ENCODE measurements around the gene ZRANB2. TPM values are rescaled to one million over a fixed set of nuclear protein-coding genes. Genes with fewer than 3 reads are reported as not detected.

ZRANB2 gene
- polyA plus RNA-seq (2011; rRNA removed), result 50.4 and 87.6 TPM in 2 replicates
- polyA plus RNA-seq (2012; cell fraction: cytosol; rRNA removed), result 9.5 and 11.4 TPM in 2 replicates
- polyA plus RNA-seq (2012; cell fraction: nucleus; rRNA removed), result 9.3 and 16.8 TPM in 2 replicates
- polyA plus RNA-seq (2017; fragmentation: RNase III; extraction: RNeasy Plus Mini Kit Qiagen cat#74134 plus additional on column Dnase treatment), result 41.7 to 50.0 TPM (median 47.9 TPM) in 3 replicates
- 17.2 and 18.8 TPM in 2 replicates for polyA minus RNA-seq (2011; rRNA and poly(A)+ RNA removed)

- Histone ChIP-seq H3K9me3 (peaks cover 6% of the 10 kb centered on the region; the same call in 2 of the 3 replicates), H3K4me1 (peaks cover 13% of the 10 kb centered on the region; the same call in 2 of the 3 replicates), H3K27ac (peak within 1 kb of the TSS; percentile 90 to 95), H3K4me3 (peak within 1 kb of the TSS; percentile 95), H3K4me2 (peak within 1 kb of the TSS; percentile 77)
- ChIA-PET POLR2A (interaction anchor here (0.6 to 1.3 kb wide), 3 partner anchors 16 to 776 kb away, joined by 4 read pairs; partner anchors contain the start of gene CTH), CTCF (interaction anchor here (0.6 to 1.6 kb wide), 10 partner anchors 9 to 730 kb away, joined by 3 to 9 read pairs (median 3); no protein-coding TSS in a partner anchor)
- no peak for FAIRE-seq
- ATAC-seq, result peak; percentile 99
- TF ChIP-seq BCL3 (IDR thresholded peaks at IDR 0.05) (0 out of 3 replicates have a peak, but pooled peaks have one; percentile 40), PHF8 (IDR thresholded peaks at IDR 0.05; ENCODE audit: borderline replicate concordance, low read depth) (peak; percentile 81; the same call in 1 of the 2 replicates), JUN (IDR thresholded peaks at IDR 0.05) (peak; percentile 71 to 90; a peak in 4 of 5 replicates), CEBPB (IDR thresholded peaks at IDR 0.05) (peak in 1 of 2 experiments; percentile 42; a peak in 1 of 4 replicates), SREBF2 (IDR thresholded peaks at IDR 0.05) (no peak), MYC (IDR thresholded peaks at IDR 0.05; ENCODE audit: borderline replicate concordance, low read length) (peak; percentile 54; the same call in 1 of the 2 replicates), ZSCAN20 (CRISPR knock-in tag; IDR thresholded peaks at IDR 0.05) (no peak), CTCF (IDR thresholded peaks at IDR 0.05) (peak; percentile 58), POLR2A (IDR thresholded peaks at IDR 0.05; ENCODE audit: low read length) (peak; percentile 57)
- WGBS (ENCODE audit: missing lambda C conversion rate), result 1% methylated on average over 28 of the region's 33 CpGs
- DNase-seq (ENCODE audit: low read depth in 1 of 2, low spot score in 1 of 2), result peak; percentile 75 to 94
Observed at GRCh38 chr1:71080739-71081696, at the start of gene ZRANB2. ZRANB2 (minus strand) TSS chr1:71081035; CDS start chr1:71080995, 40 bp downstream.

GRCh38 chr1:71128060-71128459, 47.2 kb upstream of the ZRANB2 start:
- ChIA-PET POLR2A (no interaction called here), CTCF (no interaction called here)
- H3K4me2 ChIP-seq, result no peak overlapping the region
- no peak overlapping the region for H3K27ac ChIP-seq
- H3K4me3 ChIP-seq, result no peak overlapping the region
- TF ChIP-seq FOSB (CRISPR knock-in tag; IDR thresholded peaks at IDR 0.05) (no peak), CBX2 (IDR thresholded peaks at IDR 0.05; ENCODE audit: borderline replicate concordance, low read depth) (no peak), RARB (CRISPR knock-in tag; IDR thresholded peaks at IDR 0.05) (no peak), CHD4 (IDR thresholded peaks at IDR 0.05; ENCODE audit: borderline replicate concordance) (no peak), ZFP36 (IDR thresholded peaks at IDR 0.05; ENCODE audit: borderline replicate concordance, partially characterized antibody) (no peak), HES2 (IDR thresholded peaks at IDR 0.05) (no peak), HDAC2 (IDR thresholded peaks at IDR 0.05) (no peak), RNF2 (IDR thresholded peaks at IDR 0.05; ENCODE audit: borderline replicate concordance, low read depth) (no peak), SREBF2 (IDR thresholded peaks at IDR 0.05) (no peak), BHLHE40 (IDR thresholded peaks at IDR 0.05; ENCODE audit: low read depth, low read length) (no peak)
- FAIRE-seq (no peak), ATAC-seq (no peak), DNase-seq (ENCODE audit: low read depth in 1 of 2, low spot score in 1 of 2) (no peak)
- no peaks in the 10 kb centered on the region for H3K4me1 ChIP-seq
- WGBS (ENCODE audit: missing lambda C conversion rate), result 6% methylated on average over 2 of the region's 2 CpGs
- no peaks in the 10 kb centered on the region for H3K9me3 ChIP-seq
